ENCODE measurements around the gene FTSJ3.

GRCh38 chr17:63785556-63785955 lies 41.9 kb downstream of the FTSJ3 start:
- TF ChIP-seq CTCF (conservative IDR thresholded peaks at IDR 0.05) (no peak), ZFX (IDR thresholded peaks at IDR 0.05) (no peak)

Measured in C4-2B (cell line).